H1 (cell line): ENCODE results near the gene MID1. TPM values are rescaled to one million over a fixed set of nuclear protein-coding genes. Genes with fewer than 3 reads are reported as not detected.

Experiments
- CTCF ChIA-PET: fragments of 300-600 bp; sonication (Branson Sonifier 250); formaldehyde crosslinking; loops from one replicate; lab custom pipeline; 2021; ENCODE audit not compliant: partially characterized antibody; lab: Charles Lee
- POLR2A ChIA-PET: fragments of 300-600 bp; sonication (Branson Sonifier 250); formaldehyde crosslinking; loops from one replicate; lab custom pipeline; 2021; ENCODE audit warnings: inconsistent platforms; ENCODE audit not compliant: partially characterized antibody; lab: Charles Lee
- DNase-seq, 2 experiments: peaks; one replicate each; pipeline versions ENCODE4 v3.0.0 to v3.0.0-alpha.2; 2010 to 2022; ENCODE audit warnings: low spot score in 2 of 2, low read depth in 1 of 2, mixed read lengths in 1 of 2
- FAIRE-seq: peaks from 2 replicates; lab custom pipeline; 2011; peaks lifted over from hg19 to GRCh38; lab: Jason Lieb, UNC
- H2AFZ ChIP-seq: 2 replicates; pipeline ENCODE4 v1.8.1; 2012; ENCODE audit warnings: low read length, inconsistent platforms
- H2AK5ac ChIP-seq: 2 replicates; pipeline ENCODE4 v1.6.1; 2013; ENCODE audit warnings: low read depth, low read length
- H2BK120ac ChIP-seq: replicated peaks from 2 replicates; pipeline ENCODE3; 2013; ENCODE audit warnings: low read depth, low read length, inconsistent platforms
- H2BK12ac ChIP-seq: 2 replicates; pipeline ENCODE4 v1.6.1; 2013; ENCODE audit warnings: low read depth, low read length
- H2BK15ac ChIP-seq: 2 replicates; pipeline ENCODE4 v1.6.1; 2013; ENCODE audit warnings: low read length
- H2BK20ac ChIP-seq: 2 replicates; pipeline ENCODE4 v1.6.1; 2013; ENCODE audit warnings: low read length
- H2BK5ac ChIP-seq: 2 replicates; pipeline ENCODE4 v1.6.1; 2013; ENCODE audit warnings: low read depth, low read length
- H3K14ac ChIP-seq: 2 replicates; pipeline ENCODE4 v1.6.1; 2013; ENCODE audit warnings: inconsistent platforms; ENCODE audit not compliant: insufficient read length
- H3K18ac ChIP-seq: 2 replicates; pipeline ENCODE4 v1.6.1; 2013; ENCODE audit warnings: low read length; ENCODE audit errors: extremely low read depth
- H3K23ac ChIP-seq: 2 replicates; pipeline ENCODE4 v1.6.1; 2013; ENCODE audit warnings: inconsistent platforms; ENCODE audit not compliant: insufficient read length
- H3K23me2 ChIP-seq: 2 replicates; pipeline ENCODE4 v1.6.1; 2013; ENCODE audit warnings: low read depth, low read length
- H3K27ac ChIP-seq: 2 replicates; pipeline ENCODE4 v1.6.1; 2011; ENCODE audit warnings: low read depth, low read length, inconsistent platforms
- H3K27me3 ChIP-seq, 4 experiments: replicated peaks in 1 of 4; 1 replicate in 1 of 4; 2 replicates in 3 of 4; pipeline versions ENCODE4 v1.6.1 to v1.8.1; 2011 to 2013; ENCODE audit warnings: low read length in 3 of 4, mild to moderate bottlenecking in 3 of 4, inconsistent platforms in 2 of 4, mixed read lengths in 2 of 4, moderate library complexity in 1 of 4; ENCODE audit not compliant: control insufficient read depth in 3 of 4, insufficient read depth in 3 of 4; ENCODE audit errors: extremely low read depth in 1 of 4
- H3K36me3 ChIP-seq, 4 experiments: 2 replicates each; pipeline versions ENCODE4 v1.6.1 to v1.8.1; 2011 to 2013; ENCODE audit warnings: mild to moderate bottlenecking in 4 of 4, low read length in 3 of 4, moderate library complexity in 2 of 4, control low read depth in 1 of 4, inconsistent platforms in 1 of 4; ENCODE audit not compliant: insufficient read depth in 4 of 4, control insufficient read depth in 2 of 4
- H3K4ac ChIP-seq: replicated peaks from 2 replicates; pipeline ENCODE3; 2013; ENCODE audit warnings: low read length, low read depth, mixed read lengths, inconsistent platforms; ENCODE audit not compliant: insufficient read length
- H3K4me1 ChIP-seq, 4 experiments: replicated peaks in 1 of 4; 1 replicate in 1 of 4; 2 replicates in 3 of 4; pipeline versions ENCODE4 v1.6.1 to v1.8.1; 2011 to 2013; ENCODE audit warnings: low read length in 3 of 4, inconsistent platforms in 2 of 4, mixed read lengths in 1 of 4; ENCODE audit not compliant: insufficient read depth in 4 of 4, control insufficient read depth in 3 of 4
- H3K4me2 ChIP-seq, 2 experiments: 2 replicates each; pipeline versions ENCODE4 v1.6.1 to v1.8.1; 2011 to 2013; ENCODE audit warnings: low read depth in 2 of 2, low read length in 2 of 2, control low read depth in 1 of 2, inconsistent platforms in 1 of 2, mild to moderate bottlenecking in 1 of 2; ENCODE audit not compliant: insufficient read depth in 1 of 2
- H3K4me3 ChIP-seq, 4 experiments: fragments of 200-600, 300-600 bp in 1 of 4; sonication (generic), shearing (Covaris generic), sonication (Bioruptor Twin) in 1 of 4; 2 replicates each; pipeline versions ENCODE4 v1.5.1 to v1.8.1; 2011 to 2016; ENCODE audit warnings: low read length in 4 of 4, low read depth in 3 of 4, control low read depth in 2 of 4, inconsistent platforms in 2 of 4, mild to moderate bottlenecking in 2 of 4, mixed read lengths in 1 of 4, moderate library complexity in 1 of 4; ENCODE audit not compliant: insufficient read depth in 2 of 4; ENCODE audit errors: extremely low read depth in 1 of 4
- H3K56ac ChIP-seq: replicated peaks from 2 replicates; pipeline ENCODE3; 2013; ENCODE audit warnings: low read depth, mild to moderate bottlenecking, mixed read lengths, low read length, inconsistent platforms; ENCODE audit not compliant: insufficient read length
- H3K79me1 ChIP-seq: 2 replicates; pipeline ENCODE4 v1.6.1; 2013; ENCODE audit warnings: low read depth, low read length, control low read depth
- H3K79me2 ChIP-seq, 2 experiments: 2 replicates each; pipeline versions ENCODE4 v1.6.1 to v1.8.1; 2012 to 2013; ENCODE audit warnings: low read length in 2 of 2, mild to moderate bottlenecking in 2 of 2, inconsistent platforms in 1 of 2; ENCODE audit not compliant: insufficient read depth in 2 of 2, control insufficient read depth in 1 of 2
- H3K9ac ChIP-seq, 4 experiments: replicated peaks in 1 of 4; 1 replicate in 1 of 4; 2 replicates in 3 of 4; pipeline versions ENCODE4 v1.6.1 to v1.8.1; 2011 to 2013; ENCODE audit warnings: low read depth in 3 of 4, low read length in 3 of 4, control low read depth in 2 of 4, mild to moderate bottlenecking in 2 of 4, moderate library complexity in 2 of 4, inconsistent platforms in 1 of 4; ENCODE audit errors: extremely low read depth in 1 of 4
- H3K9me3 ChIP-seq, 2 experiments: 2 replicates each; pipeline versions ENCODE4 v1.6.1 to v1.8.1; 2012 to 2013; ENCODE audit warnings: mild to moderate bottlenecking in 2 of 2, moderate library complexity in 2 of 2, control low read depth in 1 of 2, inconsistent platforms in 1 of 2, low read depth in 1 of 2, low read length in 1 of 2, mixed read lengths in 1 of 2; ENCODE audit not compliant: insufficient read depth in 2 of 2
- H4K20me1 ChIP-seq, 2 experiments: replicated peaks in 1 of 2; 2 replicates each; pipeline versions ENCODE3 to v1.8.1; 2011 to 2013; ENCODE audit warnings: inconsistent platforms in 2 of 2, low read length in 2 of 2, mild to moderate bottlenecking in 1 of 2; ENCODE audit not compliant: insufficient read depth in 2 of 2, control insufficient read depth in 1 of 2
- H4K5ac ChIP-seq: 2 replicates; pipeline ENCODE4 v1.6.1; 2013; ENCODE audit warnings: low read length, low read depth, mixed read lengths, inconsistent platforms; ENCODE audit not compliant: insufficient read length
- H4K8ac ChIP-seq: 2 replicates; pipeline ENCODE4 v1.8.0; 2013; ENCODE audit warnings: mild to moderate bottlenecking, moderate library complexity, low read length, inconsistent platforms; ENCODE audit not compliant: insufficient read depth; ENCODE audit errors: extremely low read depth
- H4K91ac ChIP-seq: replicated peaks from 2 replicates; pipeline ENCODE3; 2013; ENCODE audit warnings: low read length, mixed read lengths, inconsistent platforms; ENCODE audit not compliant: insufficient read length
- BCL11A ChIP-seq, 2 experiments: IDR thresholded peaks; one replicate each; pipeline ENCODE4 v1.6.1; 2011; ENCODE audit warnings: low read depth in 2 of 2, low read length in 2 of 2, mild to moderate bottlenecking in 2 of 2
- KDM1A ChIP-seq: fragments of 200-600, 300-600 bp; sonication (generic); IDR thresholded peaks from 2 replicates; pipeline ENCODE4 v1.7.1; 2016; ENCODE audit warnings: mild to moderate bottlenecking, low read length, borderline replicate concordance
- POLR2AphosphoS5 ChIP-seq: IDR thresholded peaks from 2 replicates; pipeline ENCODE4 v1.6.1; 2011; ENCODE audit warnings: low read depth, low read length
- POU5F1 ChIP-seq: IDR thresholded peaks from 2 replicates; pipeline ENCODE4 v1.6.1; 2011; ENCODE audit warnings: low read depth, mild to moderate bottlenecking, low read length, moderate library complexity
- RFX5 ChIP-seq: IDR thresholded peaks from 2 replicates; pipeline ENCODE4 v1.6.1; 2011; ENCODE audit warnings: low read depth, low read length, improper control_type of control experiment, borderline replicate concordance
- SIN3A ChIP-seq, 2 experiments: IDR thresholded peaks in 1 of 2; conservative IDR thresholded peaks in 1 of 2; 2 replicates each; pipeline ENCODE4 v1.6.1; 2011 to 2012; ENCODE audit warnings: low read length in 2 of 2, improper control_type of control experiment in 1 of 2, low read depth in 1 of 2, mild to moderate bottlenecking in 1 of 2
- SIRT6 ChIP-seq: IDR thresholded peaks from one replicate; pipeline ENCODE4 v1.7.1; 2012; ENCODE audit warnings: low read length, inconsistent platforms
- SP4 ChIP-seq: IDR thresholded peaks from 2 replicates; pipeline ENCODE4 v1.6.1; 2012; ENCODE audit warnings: low read length, inconsistent platforms
- SUZ12 ChIP-seq: fragments of 200-600 bp; sonication (generic); IDR thresholded peaks from 2 replicates; pipeline ENCODE4 v1.6.1; 2012; ENCODE audit warnings: mild to moderate bottlenecking, inconsistent platforms, low read length, moderate library complexity, mixed read lengths
- TAF7 ChIP-seq: optimal IDR thresholded peaks from 2 replicates; pipeline ENCODE3; 2011; ENCODE audit warnings: low read depth, mild to moderate bottlenecking, inconsistent platforms, low read length, moderate library complexity, borderline replicate concordance
- ZNF274 ChIP-seq: IDR thresholded peaks from 2 replicates; pipeline ENCODE4 v1.7.0; 2012; ENCODE audit warnings: low read length, borderline replicate concordance; ENCODE audit errors: extremely low read depth
- WGBS, 2 experiments: shearing (Covaris generic) in 1 of 2; methylation state at CpG; one replicate each; pipeline versions ENCODE4 v1.1.6 to v1.1.7; 2013 to 2015; ENCODE audit warnings: low lambda C conversion rate in 2 of 2, mixed read lengths in 2 of 2, inconsistent platforms in 1 of 2, low coverage in 1 of 2, missing lambda C conversion rate in 1 of 2; ENCODE audit not compliant: insufficient replicate concordance in 2 of 2, insufficient coverage in 1 of 2, insufficient read length in 1 of 2; ENCODE audit errors: extremely low coverage in 1 of 2, missing lambda C conversion rate in 1 of 2; 5-methylcytosine and 5-hydroxymethylcytosine counted together
- polyA plus RNA-seq, 7 experiments: library from polyadenylated mRNA; depleted of rRNA in 3 of 7; stranded (reverse) in 5 of 7; unstranded in 2 of 7; fragments of >200 nt in 5 of 7; fragments of 200-250 nt in 2 of 7; gene quantifications; 1 replicate in 5 of 7; 2 replicates in 1 of 7; 4 replicates in 1 of 7; pipeline versions ENCODE4 v1.2.1 to v1.2.3, GENCODE V29; 2011 to 2013; ENCODE audit warnings: missing spikeins in 2 of 7, mixed read lengths in 2 of 7
- total RNA-seq: library from RNA; stranded (reverse); fragmentation: NEBNext Ultra II Directional; extraction: Animal tissue kit (Norgen Biotek cat#: 25700); gene quantifications from 2 replicates; pipeline ENCODE4 v1.2.1, GENCODE V29; 2021
- TF ChIP-seq, protein P1 (sequence below), 3 experiments: IDR thresholded peaks; 1 replicate in 2 of 3; 2 replicates in 1 of 3; pipeline versions ENCODE4 v1.5.1 to v1.6.1; 2011; ENCODE audit warnings: low read length in 3 of 3, mild to moderate bottlenecking in 3 of 3, inconsistent platforms in 2 of 3, low read depth in 1 of 3, moderate library complexity in 1 of 3; ENCODE audit not compliant: insufficient read depth in 1 of 3; ENCODE audit errors: control extremely low read depth in 1 of 3

Gene MID1
- total and polyA plus RNA-seq, 2 of the 8 experiments (the other 6 are each of a cell fraction or from before 2014, with no cell fraction given): 12.9 to 54.3 TPM

DNA sequence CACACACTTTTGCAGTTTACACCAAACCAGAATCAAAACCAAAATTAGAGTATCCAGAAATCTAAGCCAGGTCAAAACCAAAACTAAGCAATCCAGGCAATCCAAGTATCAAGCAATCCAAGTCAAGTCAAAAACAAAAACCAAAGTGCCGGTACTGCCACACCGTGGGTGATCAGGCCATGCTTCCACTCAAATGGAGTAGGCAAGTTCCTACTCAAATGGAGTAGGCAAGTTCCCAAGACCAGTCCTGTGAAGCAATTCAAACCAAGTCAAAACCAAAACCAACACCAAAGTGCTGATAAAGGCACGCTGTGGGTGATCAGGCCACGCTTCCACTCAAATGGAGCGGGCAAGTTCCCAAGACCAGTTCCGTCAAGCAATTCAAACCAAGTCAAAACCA, 31.3 kb downstream of the MID1 start:
- no peaks in the 10 kb centered on the region for H3K27me3 ChIP-seq
- H2BK5ac ChIP-seq: no peak overlapping the region
- no peak overlapping the region for H3K23ac ChIP-seq
- H3K4me2 ChIP-seq: no peak overlapping the region
- no peak overlapping the region for H2BK20ac ChIP-seq
- CTCF ChIA-PET: interaction anchor here (1.0 kb wide), 1 partner anchor 407 kb away, joined by 3 read pairs; no protein-coding TSS in a partner anchor
- H4K8ac ChIP-seq: no peak overlapping the region
- H2BK15ac ChIP-seq: no peak overlapping the region
- no peaks in the 10 kb centered on the region for H4K20me1 ChIP-seq
- DNase-seq (no peak), FAIRE-seq (no peak)
- no peak overlapping the region for H3K4me3 ChIP-seq
- no peaks in the 10 kb centered on the region for H3K79me1 ChIP-seq
- no peak overlapping the region for H3K56ac ChIP-seq
- no peaks in the 10 kb centered on the region; a peak in 2 of 7 replicates for H3K4me1 ChIP-seq
- H3K9ac ChIP-seq: no peak overlapping the region
- POLR2A ChIA-PET: no interaction called here
- H2BK12ac ChIP-seq: no peak overlapping the region
- H2AK5ac ChIP-seq: no peak overlapping the region
- H3K27ac ChIP-seq: no peak overlapping the region
- H2BK120ac ChIP-seq: no peak overlapping the region
- no peaks in the 10 kb centered on the region for H3K36me3 ChIP-seq
- WGBS, 2 experiments: 100% methylated on average over 6 of the region's 6 CpGs; no CpG with 5 or more reads in 1 of the 2 experiments
- no peak overlapping the region; the same call in 1 of the 2 replicates for H3K18ac ChIP-seq
- H3K23me2 ChIP-seq: no peaks in the 10 kb centered on the region
- no peak overlapping the region for H3K14ac ChIP-seq
- no peaks in the 10 kb centered on the region for H3K9me3 ChIP-seq
- no peak overlapping the region for H4K91ac ChIP-seq
- H3K4ac ChIP-seq: no peak overlapping the region
- H4K5ac ChIP-seq: no peak overlapping the region
- H3K79me2 ChIP-seq: peaks cover 0 to 62% of the 10 kb centered on the region in 2 experiments; a peak in 2 of 4 replicates
- H2AFZ ChIP-seq: no peak overlapping the region
- no peak for TF ChIP-seq SP4
- no peak for TF ChIP-seq BCL11A (IDR thresholded peaks at IDR 0.05; ENCODE audit: low read depth in 2 of 2, low read length in 2 of 2)
- TF ChIP-seq KDM1A: no peak
- no peak for TF ChIP-seq TAF7
- TF ChIP-seq POLR2AphosphoS5: no peak
- TF ChIP-seq ZNF274: no peak
- no peak for TF ChIP-seq SUZ12
- TF ChIP-seq SIRT6: no peak
- TF ChIP-seq, protein P1, sequence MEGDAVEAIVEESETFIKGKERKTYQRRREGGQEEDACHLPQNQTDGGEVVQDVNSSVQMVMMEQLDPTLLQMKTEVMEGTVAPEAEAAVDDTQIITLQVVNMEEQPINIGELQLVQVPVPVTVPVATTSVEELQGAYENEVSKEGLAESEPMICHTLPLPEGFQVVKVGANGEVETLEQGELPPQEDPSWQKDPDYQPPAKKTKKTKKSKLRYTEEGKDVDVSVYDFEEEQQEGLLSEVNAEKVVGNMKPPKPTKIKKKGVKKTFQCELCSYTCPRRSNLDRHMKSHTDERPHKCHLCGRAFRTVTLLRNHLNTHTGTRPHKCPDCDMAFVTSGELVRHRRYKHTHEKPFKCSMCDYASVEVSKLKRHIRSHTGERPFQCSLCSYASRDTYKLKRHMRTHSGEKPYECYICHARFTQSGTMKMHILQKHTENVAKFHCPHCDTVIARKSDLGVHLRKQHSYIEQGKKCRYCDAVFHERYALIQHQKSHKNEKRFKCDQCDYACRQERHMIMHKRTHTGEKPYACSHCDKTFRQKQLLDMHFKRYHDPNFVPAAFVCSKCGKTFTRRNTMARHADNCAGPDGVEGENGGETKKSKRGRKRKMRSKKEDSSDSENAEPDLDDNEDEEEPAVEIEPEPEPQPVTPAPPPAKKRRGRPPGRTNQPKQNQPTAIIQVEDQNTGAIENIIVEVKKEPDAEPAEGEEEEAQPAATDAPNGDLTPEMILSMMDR (IDR thresholded peaks at IDR 0.05; ENCODE audit: control extremely low read depth in 1 of 3, insufficient read depth in 1 of 3, low read depth in 1 of 3, low read length in 3 of 3): no peak
- TF ChIP-seq POU5F1: no peak
- no peak for TF ChIP-seq SIN3A (conservative IDR thresholded peaks at IDR 0.05 in 1 of 2, IDR thresholded peaks at IDR 0.05 in 1 of 2; ENCODE audit: low read depth in 1 of 2, low read length in 2 of 2)
- no peak for TF ChIP-seq RFX5
